Ishikawa (cell line): ENCODE data around the gene DMAC2.

Source experiments
- CEBPB ChIP-seq: IDR thresholded peaks from 2 replicates; pipeline ENCODE4 v1.6.1; 2012
- CREB1 ChIP-seq: IDR thresholded peaks from 2 replicates; pipeline ENCODE4 v1.6.1; 2012; ENCODE audit warnings: low read depth
- EGR1 ChIP-seq: IDR thresholded peaks from 2 replicates; pipeline ENCODE4 v1.6.1; 2012
- EP300 ChIP-seq: IDR thresholded peaks from 2 replicates; pipeline ENCODE4 v1.6.1; 2012; ENCODE audit warnings: borderline replicate concordance
- FOXM1 ChIP-seq: IDR thresholded peaks from 2 replicates; pipeline ENCODE4 v1.6.1; 2012; ENCODE audit warnings: low read depth, borderline replicate concordance
- NFIC ChIP-seq: IDR thresholded peaks from 2 replicates; pipeline ENCODE4 v1.6.1; 2012
- RAD21 ChIP-seq: IDR thresholded peaks from 2 replicates; pipeline ENCODE4 v1.6.1; 2012; ENCODE audit warnings: low read depth
- TAF1 ChIP-seq: IDR thresholded peaks from 2 replicates; pipeline ENCODE4 v1.6.1; 2012; ENCODE audit warnings: low read depth, mild to moderate bottlenecking
- TCF12 ChIP-seq: IDR thresholded peaks from 2 replicates; pipeline ENCODE4 v1.6.1; 2012; ENCODE audit warnings: low read depth
- TEAD4 ChIP-seq: IDR thresholded peaks from 2 replicates; pipeline ENCODE4 v1.6.1; 2012
- YY1 ChIP-seq: IDR thresholded peaks from 2 replicates; pipeline ENCODE4 v1.6.1; 2012; ENCODE audit warnings: low read depth
- TF ChIP-seq, protein P1 (sequence below): IDR thresholded peaks from 2 replicates; pipeline ENCODE4 v1.6.1; 2012
- TF ChIP-seq, protein P2 (sequence below): IDR thresholded peaks from 2 replicates; pipeline ENCODE4 v1.6.1; 2012; ENCODE audit warnings: low read depth, mild to moderate bottlenecking
- TF ChIP-seq, protein P3 (sequence below): IDR thresholded peaks from 2 replicates; pipeline ENCODE4 v1.6.1; 2012

DNA sequence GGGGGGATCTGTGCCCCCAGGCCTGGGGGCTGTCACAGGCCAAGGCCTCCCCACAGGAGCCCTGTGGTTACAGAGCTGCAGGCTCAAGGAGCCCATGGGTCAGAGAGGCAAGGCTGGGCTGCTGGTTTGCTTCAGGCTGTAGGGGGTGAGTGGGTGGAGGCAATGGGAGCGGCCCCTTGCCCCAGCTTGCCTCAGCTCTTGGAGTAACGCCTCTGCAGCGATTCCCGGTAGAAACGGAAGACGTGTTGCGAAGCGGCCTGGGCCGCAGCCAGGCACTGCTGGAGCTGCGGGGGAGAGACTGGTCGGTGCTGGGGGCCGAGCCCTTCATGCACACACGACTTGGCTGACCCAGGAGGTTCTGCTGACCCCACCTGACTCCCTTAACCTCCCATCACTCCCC lies 53.3 kb downstream of the DMAC2 start:
- TF ChIP-seq FOXM1 (no peak), TAF1 (no peak), EGR1 (no peak), RAD21 (no peak), TEAD4 (no peak), EP300 (no peak), YY1 (no peak), NFIC (no peak), CREB1 (no peak), TCF12 (no peak), CEBPB (no peak)
- TF ChIP-seq, protein P1, sequence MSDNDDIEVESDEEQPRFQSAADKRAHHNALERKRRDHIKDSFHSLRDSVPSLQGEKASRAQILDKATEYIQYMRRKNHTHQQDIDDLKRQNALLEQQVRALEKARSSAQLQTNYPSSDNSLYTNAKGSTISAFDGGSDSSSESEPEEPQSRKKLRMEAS: no peak
- TF ChIP-seq, protein P2, sequence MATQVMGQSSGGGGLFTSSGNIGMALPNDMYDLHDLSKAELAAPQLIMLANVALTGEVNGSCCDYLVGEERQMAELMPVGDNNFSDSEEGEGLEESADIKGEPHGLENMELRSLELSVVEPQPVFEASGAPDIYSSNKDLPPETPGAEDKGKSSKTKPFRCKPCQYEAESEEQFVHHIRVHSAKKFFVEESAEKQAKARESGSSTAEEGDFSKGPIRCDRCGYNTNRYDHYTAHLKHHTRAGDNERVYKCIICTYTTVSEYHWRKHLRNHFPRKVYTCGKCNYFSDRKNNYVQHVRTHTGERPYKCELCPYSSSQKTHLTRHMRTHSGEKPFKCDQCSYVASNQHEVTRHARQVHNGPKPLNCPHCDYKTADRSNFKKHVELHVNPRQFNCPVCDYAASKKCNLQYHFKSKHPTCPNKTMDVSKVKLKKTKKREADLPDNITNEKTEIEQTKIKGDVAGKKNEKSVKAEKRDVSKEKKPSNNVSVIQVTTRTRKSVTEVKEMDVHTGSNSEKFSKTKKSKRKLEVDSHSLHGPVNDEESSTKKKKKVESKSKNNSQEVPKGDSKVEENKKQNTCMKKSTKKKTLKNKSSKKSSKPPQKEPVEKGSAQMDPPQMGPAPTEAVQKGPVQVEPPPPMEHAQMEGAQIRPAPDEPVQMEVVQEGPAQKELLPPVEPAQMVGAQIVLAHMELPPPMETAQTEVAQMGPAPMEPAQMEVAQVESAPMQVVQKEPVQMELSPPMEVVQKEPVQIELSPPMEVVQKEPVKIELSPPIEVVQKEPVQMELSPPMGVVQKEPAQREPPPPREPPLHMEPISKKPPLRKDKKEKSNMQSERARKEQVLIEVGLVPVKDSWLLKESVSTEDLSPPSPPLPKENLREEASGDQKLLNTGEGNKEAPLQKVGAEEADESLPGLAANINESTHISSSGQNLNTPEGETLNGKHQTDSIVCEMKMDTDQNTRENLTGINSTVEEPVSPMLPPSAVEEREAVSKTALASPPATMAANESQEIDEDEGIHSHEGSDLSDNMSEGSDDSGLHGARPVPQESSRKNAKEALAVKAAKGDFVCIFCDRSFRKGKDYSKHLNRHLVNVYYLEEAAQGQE: no peak
- TF ChIP-seq, protein P3, sequence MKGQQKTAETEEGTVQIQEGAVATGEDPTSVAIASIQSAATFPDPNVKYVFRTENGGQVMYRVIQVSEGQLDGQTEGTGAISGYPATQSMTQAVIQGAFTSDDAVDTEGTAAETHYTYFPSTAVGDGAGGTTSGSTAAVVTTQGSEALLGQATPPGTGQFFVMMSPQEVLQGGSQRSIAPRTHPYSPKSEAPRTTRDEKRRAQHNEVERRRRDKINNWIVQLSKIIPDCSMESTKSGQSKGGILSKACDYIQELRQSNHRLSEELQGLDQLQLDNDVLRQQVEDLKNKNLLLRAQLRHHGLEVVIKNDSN: no peak
